Pons (tissue), 1 donor: Measurements from ENCODE around the gene RASSF1.
"Not testable (repeated sequence)": the region's sequence is repeated elsewhere in the genome, so short reads cannot be mapped to it uniquely, and the experiment has no call there.

Experiments
- DNase-seq: peaks from one replicate; pipeline ENCODE4 v3.0.0-alpha.2; 2016; ENCODE audit warnings: low spot score

RASSF1 gene

GRCh38 chr3:50284121-50284520, 56.5 kb downstream of the RASSF1 start:
- not testable (repeated sequence) for DNase-seq
